ENCODE measurements around the gene TACR2. TPM values are rescaled to one million over a fixed set of nuclear protein-coding genes. Genes with fewer than 3 reads are reported as not detected.

The TACR2 gene
- total RNA-seq, 6 experiments from 2014 or later = 0.16 to 0.22 (median 0.16) TPM; not detected in 3

DNA sequence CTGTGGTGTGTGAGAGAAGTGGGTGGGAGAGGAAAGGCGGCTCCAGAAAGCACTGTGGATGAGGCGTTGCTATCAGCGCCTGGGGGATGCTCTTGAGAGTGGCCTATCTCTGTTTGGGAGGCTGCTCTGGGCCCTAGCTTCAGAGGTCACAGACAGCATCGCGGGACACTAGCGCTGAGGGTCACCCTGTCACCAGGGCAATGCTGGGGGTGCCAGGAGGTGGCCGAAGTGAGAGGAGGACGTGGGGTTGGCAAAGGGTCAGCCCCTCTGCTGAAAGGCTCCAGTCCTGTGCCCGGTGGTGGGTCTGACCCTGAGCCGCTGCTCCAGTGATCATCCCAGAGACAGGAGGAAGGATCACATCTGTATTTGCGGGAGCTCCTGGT is 3.0 kb upstream of the TACR2 start:
- DNase-seq (no peak), ATAC-seq (no peak)
- Histone ChIP-seq H3K4me1 (no peaks in the 10 kb centered on the region), H3K4me3 (no peak overlapping the region), H3K27me3 (no peaks in the 10 kb centered on the region), H3K27ac (no peak overlapping the region), H3K9me3 (no peaks in the 10 kb centered on the region), H3K36me3 (no peaks in the 10 kb centered on the region)
- 37% methylated on average over 2 of the region's 11 CpGs for WGBS (ENCODE audit: insufficient coverage, low coverage, low lambda C conversion rate, missing lambda C conversion rate)
- intact Hi-C loops (cut with DNase I) = loop anchor here in 1 of 2 donors (10.0 kb wide), 1 partner anchor 215 kb away; the partner anchor contains the start of gene FAM241B
- TF ChIP-seq POLR2A (IDR thresholded peaks at IDR 0.05) = no peak
- TF ChIP-seq, protein P1, sequence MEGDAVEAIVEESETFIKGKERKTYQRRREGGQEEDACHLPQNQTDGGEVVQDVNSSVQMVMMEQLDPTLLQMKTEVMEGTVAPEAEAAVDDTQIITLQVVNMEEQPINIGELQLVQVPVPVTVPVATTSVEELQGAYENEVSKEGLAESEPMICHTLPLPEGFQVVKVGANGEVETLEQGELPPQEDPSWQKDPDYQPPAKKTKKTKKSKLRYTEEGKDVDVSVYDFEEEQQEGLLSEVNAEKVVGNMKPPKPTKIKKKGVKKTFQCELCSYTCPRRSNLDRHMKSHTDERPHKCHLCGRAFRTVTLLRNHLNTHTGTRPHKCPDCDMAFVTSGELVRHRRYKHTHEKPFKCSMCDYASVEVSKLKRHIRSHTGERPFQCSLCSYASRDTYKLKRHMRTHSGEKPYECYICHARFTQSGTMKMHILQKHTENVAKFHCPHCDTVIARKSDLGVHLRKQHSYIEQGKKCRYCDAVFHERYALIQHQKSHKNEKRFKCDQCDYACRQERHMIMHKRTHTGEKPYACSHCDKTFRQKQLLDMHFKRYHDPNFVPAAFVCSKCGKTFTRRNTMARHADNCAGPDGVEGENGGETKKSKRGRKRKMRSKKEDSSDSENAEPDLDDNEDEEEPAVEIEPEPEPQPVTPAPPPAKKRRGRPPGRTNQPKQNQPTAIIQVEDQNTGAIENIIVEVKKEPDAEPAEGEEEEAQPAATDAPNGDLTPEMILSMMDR (IDR thresholded peaks at IDR 0.05) = no peak

DNA sequence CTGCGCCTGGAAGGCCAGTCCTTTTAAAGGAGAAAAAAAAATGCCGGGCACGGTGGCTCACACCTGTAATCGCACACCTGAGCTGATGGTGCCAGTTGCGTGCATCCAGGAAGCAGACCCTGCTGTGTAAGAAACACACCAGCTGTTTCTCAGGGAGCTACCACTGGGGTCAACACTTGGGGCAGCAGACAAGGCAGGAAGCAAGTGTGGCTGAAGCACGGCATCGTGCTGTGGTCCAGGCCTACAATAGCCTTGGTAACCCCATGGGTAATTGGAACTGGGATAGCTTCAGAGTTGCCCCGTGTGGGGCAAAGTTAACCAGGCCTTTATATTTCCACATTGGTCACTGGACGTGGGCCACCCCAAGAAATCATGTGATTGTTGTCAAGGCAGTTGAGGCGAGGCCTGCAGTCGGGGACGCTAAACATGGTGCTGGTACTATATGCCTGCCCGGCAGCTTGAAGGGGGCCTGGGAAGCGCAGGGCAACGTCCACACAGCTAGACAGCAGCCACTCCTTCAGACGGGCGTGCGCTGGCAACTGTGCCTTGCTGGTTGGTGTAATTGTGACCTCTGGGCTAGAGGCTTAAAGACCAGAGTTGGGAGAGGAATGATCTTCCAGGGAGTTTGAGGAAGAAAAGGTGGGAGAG is 2.5 kb upstream of the TACR2 start:
- WGBS (ENCODE audit: insufficient coverage, low coverage, low lambda C conversion rate, missing lambda C conversion rate) = 79% methylated on average over 5 of the region's 18 CpGs
- H3K27ac ChIP-seq = no peak overlapping the region
- no peaks in the 10 kb centered on the region for H3K9me3 ChIP-seq
- no peaks in the 10 kb centered on the region for H3K27me3 ChIP-seq
- DNase-seq (no peak), ATAC-seq (no peak)
- no peaks in the 10 kb centered on the region for H3K4me1 ChIP-seq
- TF ChIP-seq POLR2A (IDR thresholded peaks at IDR 0.05) = no peak
- TF ChIP-seq, protein P1 (IDR thresholded peaks at IDR 0.05) = no peak
- H3K36me3 ChIP-seq = no peaks in the 10 kb centered on the region
- H3K4me3 ChIP-seq = no peak overlapping the region
- intact Hi-C loops (cut with DNase I) = loop anchor here in 1 of 2 donors (10.0 kb wide), 1 partner anchor 216 kb away; the partner anchor contains the start of gene FAM241B

- Histone ChIP-seq H3K27ac (no peak overlapping the region), H3K27me3 (no peaks in the 10 kb centered on the region), H3K9me3 (no peaks in the 10 kb centered on the region), H3K36me3 (no peaks in the 10 kb centered on the region), H3K4me3 (no peak overlapping the region), H3K4me1 (no peaks in the 10 kb centered on the region)
- no peak for DNase-seq
- no peak for ATAC-seq
- TF ChIP-seq, protein P1 (IDR thresholded peaks at IDR 0.05) = no peak
- no peak for TF ChIP-seq POLR2A (IDR thresholded peaks at IDR 0.05)
- intact Hi-C loops (cut with DNase I) = loop anchor here in 1 of 2 donors (10.0 kb wide), 1 partner anchor 217 kb away; the partner anchor contains the start of gene FAM241B
- 75% methylated on average over 6 of the region's 8 CpGs for WGBS (ENCODE audit: insufficient coverage, low coverage, low lambda C conversion rate, missing lambda C conversion rate)
Observed at GRCh38 chr10:69418052-69418752, 1.5 kb upstream of the TACR2 start.

- no peaks in the 10 kb centered on the region for H3K9me3 ChIP-seq
- 71% methylated on average over 4 of the region's 11 CpGs for WGBS (ENCODE audit: insufficient coverage, low coverage, low lambda C conversion rate, missing lambda C conversion rate)
- H3K36me3 ChIP-seq = no peaks in the 10 kb centered on the region
- no peak overlapping the region for H3K4me3 ChIP-seq
- intact Hi-C loops (cut with DNase I) = loop anchor here in 1 of 2 donors (10.0 kb wide), 1 partner anchor 217 kb away; the partner anchor contains the start of gene FAM241B
- DNase-seq = no peak
- no peaks in the 10 kb centered on the region for H3K27me3 ChIP-seq
- no peaks in the 10 kb centered on the region for H3K4me1 ChIP-seq
- no peak for ATAC-seq
- no peak overlapping the region for H3K27ac ChIP-seq
- TF ChIP-seq, protein P1 (IDR thresholded peaks at IDR 0.05) = no peak
- no peak for TF ChIP-seq POLR2A (IDR thresholded peaks at IDR 0.05)
Observed at GRCh38 chr10:69417542-69417941, 824 bp upstream of the TACR2 start.

All from right lobe of liver (tissue), 6 donors.